Stimulated activated CD8-positive, alpha-beta memory T cell treated with anti-CD3 and anti-CD28 coated beads, Interleukin-4, amount 100 ng/mL, for 24 hours (primary cell): ENCODE data around the gene PIK3AP1.

Experiments used
- DNase-seq: peaks from one replicate; pipeline ENCODE4 v3.0.0-alpha.2; 2020; ENCODE audit warnings: low read depth

Gene PIK3AP1

GRCh38 chr10:96642973-96643372, 77.3 kb downstream of the PIK3AP1 start:
- peak; percentile 58 for DNase-seq

GRCh38 chr10:96642530-96642929, 77.8 kb downstream of the PIK3AP1 start:
- no peak for DNase-seq

GRCh38 chr10:96641396-96642295, 78.7 kb downstream of the PIK3AP1 start:
- DNase-seq, result no peak

DNA sequence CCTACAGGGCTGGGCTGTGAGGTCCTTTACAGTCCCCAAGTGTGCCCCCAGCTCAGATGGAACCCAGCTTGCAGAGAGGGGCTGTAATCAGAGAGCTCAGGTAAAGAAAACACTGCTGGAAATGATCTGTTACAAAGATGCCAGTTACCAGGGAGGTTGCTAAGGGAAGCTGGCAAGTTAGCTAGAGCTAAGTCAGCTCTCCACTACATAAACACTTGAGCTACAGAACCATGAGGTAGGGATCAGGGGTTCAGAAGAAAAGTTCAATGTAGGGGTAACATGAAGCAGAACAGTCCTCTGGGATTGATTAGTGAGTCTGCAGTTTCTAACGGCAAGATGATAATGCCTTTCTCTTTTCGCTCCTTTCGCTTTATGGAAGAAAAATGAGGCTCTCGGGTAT, 80.4 kb downstream of the PIK3AP1 start:
- no peak for DNase-seq

GRCh38 chr10:96638696-96639095, 81.6 kb downstream of the PIK3AP1 start:
- DNase-seq, result no peak

DNA sequence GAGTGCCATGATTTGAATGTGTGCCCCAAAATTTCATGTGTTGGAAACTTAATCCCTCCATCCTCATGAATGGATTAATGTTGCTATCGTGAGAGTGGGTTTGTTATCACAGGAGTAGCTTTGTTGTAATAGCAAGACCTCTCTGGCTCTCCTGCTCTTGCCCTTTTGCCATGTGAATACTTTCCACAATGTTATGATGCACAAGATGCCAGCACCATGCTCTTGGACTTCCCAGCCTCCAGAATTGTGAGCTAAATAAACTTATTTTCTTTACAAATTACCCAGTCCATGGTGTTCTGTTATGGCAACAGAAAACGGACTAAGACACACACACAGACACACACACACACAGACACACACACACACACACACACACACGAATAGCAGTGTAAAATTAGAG, 82.2 kb downstream of the PIK3AP1 start:
- DNase-seq, result no peak

DNA sequence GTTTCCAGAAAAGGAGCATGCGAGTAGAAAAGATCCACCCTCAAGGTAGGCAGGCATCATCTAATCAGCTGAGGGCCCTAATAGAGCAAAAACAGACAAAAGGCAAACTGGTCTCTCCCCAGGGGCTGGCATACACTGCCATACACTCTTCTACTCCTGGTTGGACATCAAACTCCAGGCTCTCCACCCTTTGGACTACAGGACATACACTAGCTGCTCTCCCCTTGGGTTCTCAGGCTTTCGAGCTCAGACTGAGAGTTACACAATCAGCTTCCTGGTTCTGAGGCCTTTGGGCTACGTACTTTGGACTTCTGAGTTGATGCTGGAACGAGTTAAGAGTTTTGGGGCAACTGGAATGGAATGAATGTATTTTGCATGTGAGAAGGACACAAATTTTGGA, 82.6 kb downstream of the PIK3AP1 start:
- no peak for DNase-seq

- no peak for DNase-seq
Observed at GRCh38 chr10:96636551-96636950, 83.8 kb downstream of the PIK3AP1 start.

- DNase-seq, result no peak
Observed at GRCh38 chr10:96632974-96633710, 87.2 kb downstream of the PIK3AP1 start.

GRCh38 chr10:96627292-96627691, 93.0 kb downstream of the PIK3AP1 start:
- no peak for DNase-seq

GRCh38 chr10:96626795-96627194, 93.5 kb downstream of the PIK3AP1 start:
- no peak for DNase-seq

- no peak for DNase-seq
Observed at GRCh38 chr10:96625173-96625572, 95.1 kb downstream of the PIK3AP1 start.

- DNase-seq, result no peak
Observed at GRCh38 chr10:96622013-96622787, 98.1 kb downstream of the PIK3AP1 start.

GRCh38 chr10:96619796-96620773, 100.2 kb downstream of the PIK3AP1 start:
- DNase-seq, result no peak

DNA sequence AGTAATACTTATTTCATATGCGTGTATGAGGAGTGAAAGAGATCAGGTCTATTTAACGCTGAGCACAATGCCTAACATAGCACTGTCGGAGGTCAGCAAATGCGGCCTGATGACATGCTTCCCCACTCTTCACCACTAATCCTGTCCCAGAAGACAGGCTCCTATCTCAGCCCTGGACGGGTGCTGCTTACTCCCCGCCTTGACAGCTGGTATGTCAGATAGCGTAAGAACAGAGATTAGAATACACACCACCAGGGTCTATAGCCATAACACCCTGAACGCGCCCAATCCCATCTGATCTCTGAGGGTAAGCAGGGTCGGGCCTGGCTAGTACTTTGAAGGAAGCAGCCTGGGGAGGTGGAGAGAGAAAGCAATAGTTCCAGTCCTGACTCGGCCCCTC, 101.2 kb downstream of the PIK3AP1 start:
- no peak for DNase-seq

DNA sequence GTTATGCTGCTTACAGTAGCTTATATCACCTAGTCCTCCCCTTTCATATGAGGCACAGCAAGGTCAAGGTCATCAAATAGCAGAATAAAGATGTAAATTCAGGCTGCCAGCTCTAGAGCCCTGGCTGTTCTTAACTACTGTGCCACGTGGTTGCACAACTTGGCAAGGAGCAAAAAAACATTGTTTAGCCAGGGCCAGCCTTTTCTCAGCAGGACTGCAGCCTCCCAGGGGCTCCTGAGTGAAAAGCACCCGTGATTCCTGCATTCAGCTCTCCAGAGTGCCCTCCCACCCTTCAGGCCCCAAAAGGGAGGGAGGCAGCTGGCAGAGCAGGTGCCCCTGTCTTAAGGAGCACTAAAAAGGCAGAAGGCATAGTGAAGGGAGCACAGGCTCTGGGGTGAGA, 101.7 kb downstream of the PIK3AP1 start:
- DNase-seq, result no peak

DNA sequence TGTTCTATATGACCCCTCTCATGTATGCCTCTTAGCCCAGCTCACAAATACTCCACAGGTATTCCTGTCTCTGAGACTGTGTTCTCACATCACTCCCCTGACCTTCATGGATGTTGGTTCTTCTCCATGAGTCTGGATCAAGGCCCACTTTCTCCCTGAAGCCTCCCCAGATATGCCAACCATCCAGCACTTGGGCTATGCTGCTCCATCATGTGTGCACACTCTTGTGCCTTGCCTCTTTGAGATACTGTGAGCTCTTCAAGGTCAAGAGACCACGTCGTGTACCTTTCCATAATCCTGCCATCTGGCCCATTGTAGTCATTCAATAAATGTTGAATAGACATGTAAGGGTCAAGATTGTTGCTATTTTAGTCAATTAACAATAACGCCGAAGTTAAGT, 103.4 kb downstream of the PIK3AP1 start:
- no peak for DNase-seq

- DNase-seq, result no peak
Observed at GRCh38 chr10:96614515-96614914, 105.8 kb downstream of the PIK3AP1 start.

DNA sequence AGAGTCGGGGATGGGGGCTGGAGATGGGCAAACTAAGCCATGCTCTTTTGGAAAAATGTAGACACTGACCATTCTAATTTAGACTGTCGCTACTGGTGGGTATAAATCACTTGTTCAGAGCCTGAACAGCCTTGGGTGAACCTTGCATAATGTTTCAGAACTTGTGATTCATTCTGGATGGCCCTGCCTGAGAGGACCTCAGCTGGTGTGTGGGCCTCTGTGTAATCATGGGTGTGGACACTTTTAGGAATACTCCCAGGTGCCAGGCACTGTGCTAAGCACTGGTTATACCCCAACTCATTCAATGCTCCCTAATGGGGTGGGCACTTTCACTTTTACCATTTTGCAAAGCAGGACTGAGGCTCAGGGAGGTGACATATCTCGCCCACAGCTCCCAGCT, 106.7 kb downstream of the PIK3AP1 start:
- DNase-seq, result no peak

- DNase-seq, result no peak
Observed at GRCh38 chr10:96612055-96612830, 108.1 kb downstream of the PIK3AP1 start.

DNA sequence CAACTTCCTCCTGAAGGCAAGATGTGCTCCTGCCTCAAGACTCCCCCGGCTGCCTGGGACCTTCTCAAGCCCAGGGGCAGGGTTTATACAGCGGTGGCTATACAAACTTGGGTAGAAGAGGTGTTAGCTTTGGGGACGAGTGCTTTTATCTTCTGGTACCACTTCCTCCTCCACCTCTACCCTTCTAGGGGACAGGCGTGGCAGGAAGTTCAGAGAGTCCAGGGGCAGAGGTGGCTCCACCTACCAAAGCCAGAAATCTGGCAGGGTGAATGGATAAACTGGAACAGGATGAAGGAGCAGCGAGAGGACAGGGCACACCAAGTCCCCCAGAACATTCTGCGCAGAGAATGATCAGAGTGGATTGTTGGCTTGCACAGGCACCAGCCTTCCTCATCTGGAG, 109.5 kb downstream of the PIK3AP1 start:
- DNase-seq, result no peak
